ENCODE results near the gene MRPL43.

DNA sequence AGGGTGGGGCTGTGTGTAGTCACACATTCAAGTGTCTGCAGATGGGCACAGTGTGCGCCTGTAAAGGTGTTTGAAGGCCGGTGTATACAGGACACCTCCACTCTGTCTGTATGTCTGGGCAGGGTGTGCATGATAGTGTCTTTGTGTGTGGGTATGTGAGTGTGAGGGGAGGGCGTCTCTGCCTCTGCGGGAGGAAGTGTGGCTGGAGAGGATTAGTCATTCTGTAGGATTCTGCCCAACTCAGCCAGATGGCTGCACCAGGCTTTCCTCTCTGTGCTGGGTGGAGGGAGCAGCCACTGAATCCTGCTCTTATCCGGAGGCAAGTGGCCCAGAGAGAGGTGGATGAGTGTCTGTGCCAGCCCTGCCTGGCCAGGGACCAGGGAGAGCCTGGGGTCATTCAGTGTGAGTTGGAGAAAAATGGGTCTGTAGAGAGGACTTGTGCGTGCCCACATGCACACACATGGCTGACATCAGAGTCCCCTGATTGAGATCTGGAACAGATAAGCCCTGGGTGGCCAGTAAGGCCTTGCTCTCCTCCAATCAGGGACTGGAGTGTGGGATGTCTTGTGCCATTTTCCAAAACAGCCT, 45.4 kb upstream of the MRPL43 start:
- no peak for TF ChIP-seq CTCF (IDR thresholded peaks at IDR 0.05)
- TF ChIP-seq POLR2A (IDR thresholded peaks at IDR 0.05): no peak

Measured in right lobe of liver (tissue), 4 donors.